GM12874 (cell line): ENCODE results near the gene AGPAT3.

Experiments used
- TF ChIP-seq, protein P1 (sequence below): IDR thresholded peaks from 2 replicates; pipeline ENCODE4 v1.5.1; 2011; ENCODE audit warnings: low read depth, mild to moderate bottlenecking, control low read depth, low read length, moderate library complexity; ENCODE audit not compliant: insufficient read depth

AGPAT3 gene

DNA sequence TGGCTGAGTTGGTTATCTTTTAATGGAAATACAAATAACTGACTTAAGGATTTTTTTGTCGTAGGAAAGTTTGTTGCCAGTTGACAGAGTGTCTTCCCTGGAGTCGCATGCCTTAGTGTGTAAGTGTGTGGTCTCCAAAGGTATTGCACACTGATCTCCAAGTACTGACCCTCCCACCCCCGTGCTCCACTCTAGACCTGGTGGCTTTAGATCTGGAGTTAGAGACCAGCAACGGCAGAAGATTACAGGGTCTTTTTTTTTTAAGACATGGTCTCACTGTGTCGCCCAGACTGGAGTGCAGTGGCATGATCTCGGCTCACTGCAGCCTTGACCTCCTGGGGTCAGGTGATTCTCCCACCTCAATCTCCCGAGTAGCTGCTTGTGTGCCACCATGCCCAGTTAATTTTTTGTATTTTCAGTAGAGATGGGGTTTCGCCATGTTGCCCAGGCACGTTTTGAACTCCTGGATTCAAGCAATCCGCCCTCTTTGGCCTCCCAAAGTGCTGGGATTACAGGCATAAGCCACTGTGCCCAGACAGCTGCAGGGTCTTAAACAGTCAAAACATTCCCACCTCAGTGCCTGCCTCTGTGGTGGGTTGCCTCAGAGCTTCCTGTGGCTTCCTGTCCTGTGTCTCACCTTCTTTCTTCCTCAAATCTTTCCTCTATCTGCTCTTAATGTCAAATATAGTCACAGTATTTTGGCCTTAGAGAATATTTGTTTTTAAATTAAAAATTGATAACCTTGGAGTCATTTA is 154.0 kb downstream of the AGPAT3 start:
- TF ChIP-seq, protein P1, sequence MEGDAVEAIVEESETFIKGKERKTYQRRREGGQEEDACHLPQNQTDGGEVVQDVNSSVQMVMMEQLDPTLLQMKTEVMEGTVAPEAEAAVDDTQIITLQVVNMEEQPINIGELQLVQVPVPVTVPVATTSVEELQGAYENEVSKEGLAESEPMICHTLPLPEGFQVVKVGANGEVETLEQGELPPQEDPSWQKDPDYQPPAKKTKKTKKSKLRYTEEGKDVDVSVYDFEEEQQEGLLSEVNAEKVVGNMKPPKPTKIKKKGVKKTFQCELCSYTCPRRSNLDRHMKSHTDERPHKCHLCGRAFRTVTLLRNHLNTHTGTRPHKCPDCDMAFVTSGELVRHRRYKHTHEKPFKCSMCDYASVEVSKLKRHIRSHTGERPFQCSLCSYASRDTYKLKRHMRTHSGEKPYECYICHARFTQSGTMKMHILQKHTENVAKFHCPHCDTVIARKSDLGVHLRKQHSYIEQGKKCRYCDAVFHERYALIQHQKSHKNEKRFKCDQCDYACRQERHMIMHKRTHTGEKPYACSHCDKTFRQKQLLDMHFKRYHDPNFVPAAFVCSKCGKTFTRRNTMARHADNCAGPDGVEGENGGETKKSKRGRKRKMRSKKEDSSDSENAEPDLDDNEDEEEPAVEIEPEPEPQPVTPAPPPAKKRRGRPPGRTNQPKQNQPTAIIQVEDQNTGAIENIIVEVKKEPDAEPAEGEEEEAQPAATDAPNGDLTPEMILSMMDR = no peak

DNA sequence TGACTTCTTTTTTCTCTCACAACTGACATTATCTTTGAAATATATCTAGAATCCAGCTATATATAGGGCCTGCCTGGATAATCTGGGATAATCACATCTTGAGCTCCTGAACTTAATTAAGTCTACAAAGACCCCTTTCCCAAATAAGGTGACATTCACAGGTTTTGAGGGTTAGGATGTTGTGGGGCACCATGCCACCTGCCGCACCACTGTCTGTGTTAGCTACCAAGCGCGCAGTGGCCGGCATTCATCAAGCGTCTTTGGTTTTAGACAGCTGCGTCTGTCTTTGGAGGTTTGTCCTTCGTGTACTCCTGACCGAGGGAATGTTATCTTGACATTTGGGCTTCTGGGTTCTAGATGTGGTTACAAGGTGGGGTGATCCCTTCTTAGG is 154.5 kb downstream of the AGPAT3 start:
- TF ChIP-seq, protein P1 = no peak

DNA sequence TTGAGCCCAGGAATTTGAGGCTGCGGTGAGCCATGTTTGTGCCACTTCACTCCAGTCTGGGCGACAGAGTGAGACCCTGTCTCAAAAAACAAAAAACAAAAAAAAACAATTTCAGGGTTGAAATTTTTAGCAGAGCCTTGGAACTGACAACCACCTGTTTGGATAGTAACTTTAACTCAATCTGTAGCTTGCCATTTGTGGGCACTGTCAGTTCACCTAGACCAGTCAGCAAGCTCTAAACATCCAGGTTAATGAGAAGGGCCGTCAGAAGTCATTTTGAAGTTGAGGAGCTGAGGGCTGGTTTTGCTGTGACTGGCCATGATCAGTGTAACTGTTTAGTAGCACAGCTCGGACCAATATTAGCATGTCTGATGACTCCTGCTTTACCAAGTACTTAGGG is 155.5 kb downstream of the AGPAT3 start:
- TF ChIP-seq, protein P1 = no peak

DNA sequence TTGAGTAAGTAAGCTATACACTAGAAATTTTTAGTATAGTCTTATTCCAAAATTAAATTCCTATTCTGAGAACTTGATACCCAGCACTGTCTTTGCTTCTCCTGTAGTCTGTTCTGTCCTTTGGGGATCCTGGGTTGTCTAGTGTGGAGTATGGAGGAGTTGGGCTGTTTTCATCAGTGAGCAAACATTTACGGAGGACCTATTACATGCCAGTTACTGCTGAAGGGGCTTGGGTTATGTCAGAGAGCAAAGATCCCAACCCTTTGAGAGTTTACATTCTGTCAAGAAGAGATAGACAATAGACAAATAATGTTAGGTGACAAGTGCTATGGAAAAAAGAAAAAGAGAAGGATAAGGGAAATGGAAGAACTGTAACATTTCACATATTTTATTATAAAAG is 156.0 kb downstream of the AGPAT3 start:
- TF ChIP-seq, protein P1 = no peak

DNA sequence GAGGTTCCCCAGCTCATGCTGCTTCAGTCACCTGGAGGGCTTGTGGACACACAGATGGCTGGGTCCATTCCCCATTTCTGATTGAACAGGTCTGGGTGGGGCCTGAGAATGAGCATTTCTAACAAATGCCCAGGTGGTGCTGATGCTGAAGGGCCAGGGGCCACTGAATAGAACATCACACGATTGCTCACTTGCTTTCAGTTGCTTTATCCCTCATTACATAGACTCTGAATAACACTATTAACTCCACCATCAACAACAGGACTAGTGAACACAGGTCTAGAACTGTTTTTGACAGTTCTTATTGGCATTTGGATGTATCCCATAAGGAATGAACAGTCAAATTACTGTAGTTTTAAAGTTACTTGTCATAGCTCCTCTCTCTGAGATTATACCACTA is 159.2 kb downstream of the AGPAT3 start:
- TF ChIP-seq, protein P1 = no peak

DNA sequence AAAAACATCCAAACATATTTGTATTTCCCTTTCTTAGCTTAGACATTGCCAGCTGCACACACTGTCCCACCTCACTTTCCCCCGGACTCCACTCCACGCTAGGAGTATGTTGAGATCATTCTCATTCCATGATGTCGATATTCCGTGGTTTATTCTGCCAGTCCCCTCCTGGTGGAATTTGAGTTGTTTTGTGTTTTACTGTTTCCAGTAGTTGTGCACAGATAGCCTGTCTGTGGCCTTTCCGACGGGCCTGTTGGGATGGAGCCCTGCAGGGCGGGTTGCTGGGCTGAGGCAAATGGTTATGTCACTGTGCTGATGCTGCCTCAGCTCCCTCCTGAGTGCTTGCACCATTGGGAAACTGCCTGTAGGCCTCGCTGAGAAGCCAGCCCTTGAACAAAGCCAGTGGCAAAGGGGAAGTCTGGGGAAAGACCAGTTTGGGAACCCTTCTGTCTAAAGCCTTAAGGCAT is 159.9 kb downstream of the AGPAT3 start:
- TF ChIP-seq, protein P1 = no peak

DNA sequence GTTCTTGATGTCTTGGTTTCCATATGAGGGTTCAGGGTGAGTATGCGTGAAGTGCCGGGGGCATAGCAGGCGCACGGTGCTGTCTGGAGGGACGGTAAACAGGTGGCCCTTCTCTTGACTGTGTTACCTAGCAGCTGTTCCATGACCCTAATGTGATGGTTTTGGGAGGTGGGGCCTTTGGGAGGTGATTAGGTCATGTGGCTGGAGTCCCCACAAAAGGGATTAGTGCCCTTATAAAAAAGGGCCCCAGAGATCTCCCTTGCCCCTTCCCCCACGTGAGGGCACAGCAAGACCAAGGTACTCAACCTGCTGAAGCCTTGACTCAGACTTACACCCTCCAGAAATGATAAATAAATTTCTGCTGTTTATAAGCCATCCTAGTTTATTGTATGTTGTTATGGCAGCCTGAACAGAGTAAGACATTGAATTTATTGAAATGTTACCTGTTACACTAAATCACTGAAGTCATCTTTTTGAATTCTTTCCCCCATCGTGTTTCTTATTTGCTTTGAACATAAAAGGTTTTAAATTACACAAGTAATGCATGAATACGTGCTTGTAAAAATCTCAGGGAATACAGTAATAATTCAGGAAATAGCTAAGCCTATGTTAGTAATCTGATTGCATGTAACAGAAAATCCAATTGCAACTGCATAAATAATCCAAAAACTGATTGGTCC is 162.7 kb downstream of the AGPAT3 start:
- TF ChIP-seq, protein P1 = no peak
